Spinal cord (tissue), 10 donors: ENCODE results near the gene IFI35. TPM values are rescaled to one million over a fixed set of nuclear protein-coding genes. Genes with fewer than 3 reads are reported as not detected.

Source experiments
- DNase-seq, 6 donors: peaks; one replicate each; pipeline versions ENCODE4 v3.0.0 to v3.0.0-alpha.2; 2013 to 2015; ENCODE audit warnings: low spot score in 6 of 6, low read depth in 4 of 6
- H3K27ac ChIP-seq: one replicate; pipeline ENCODE4 v1.5.1; 2013; ENCODE audit warnings: low read depth, low read length, control low read depth
- H3K27me3 ChIP-seq: one replicate; pipeline ENCODE4 v1.6.1; 2013; ENCODE audit warnings: low read length; ENCODE audit not compliant: control insufficient read depth, insufficient read depth
- H3K36me3 ChIP-seq: one replicate; pipeline ENCODE4 v1.6.1; 2013; ENCODE audit warnings: low read length; ENCODE audit not compliant: control insufficient read depth, insufficient read depth
- H3K4me1 ChIP-seq: one replicate; pipeline ENCODE4 v1.6.1; 2013; ENCODE audit warnings: low read length; ENCODE audit not compliant: control insufficient read depth, insufficient read depth
- H3K4me3 ChIP-seq: one replicate; pipeline ENCODE4 v1.5.1; 2013; ENCODE audit warnings: low read depth, low read length, control low read depth
- H3K9me3 ChIP-seq: one replicate; pipeline ENCODE4 v1.6.1; 2013; ENCODE audit warnings: low read length; ENCODE audit not compliant: control insufficient read depth, insufficient read depth
- WGBS: methylation state at CpG from one replicate; pipeline ENCODE4 v1.1.5; 2013; ENCODE audit warnings: missing lambda C conversion rate; ENCODE audit not compliant: insufficient coverage; 5-methylcytosine and 5-hydroxymethylcytosine counted together
- polyA plus RNA-seq, 2 donors: library from polyadenylated mRNA; unstranded; fragments of 120-200 nt; gene quantifications; one replicate each; pipeline ENCODE4 v1.2.1, GENCODE V29; 2013; ENCODE audit not compliant: insufficient read length in 2 of 2
- total RNA-seq, 2 donors: library from RNA; depleted of rRNA in 1 of 2; stranded (reverse); fragments of 120-200 nt in 1 of 2; fragments of >200 nt in 1 of 2; gene quantifications; one replicate each; pipeline versions ENCODE4 v1.2.3 to v1.2.4, GENCODE V29; 2013 to 2014
- donor health status: healthy.

The IFI35 gene
- total and polyA plus RNA-seq, 4 donors, result 8.5 to 32.5 (median 11.1) TPM

DNA sequence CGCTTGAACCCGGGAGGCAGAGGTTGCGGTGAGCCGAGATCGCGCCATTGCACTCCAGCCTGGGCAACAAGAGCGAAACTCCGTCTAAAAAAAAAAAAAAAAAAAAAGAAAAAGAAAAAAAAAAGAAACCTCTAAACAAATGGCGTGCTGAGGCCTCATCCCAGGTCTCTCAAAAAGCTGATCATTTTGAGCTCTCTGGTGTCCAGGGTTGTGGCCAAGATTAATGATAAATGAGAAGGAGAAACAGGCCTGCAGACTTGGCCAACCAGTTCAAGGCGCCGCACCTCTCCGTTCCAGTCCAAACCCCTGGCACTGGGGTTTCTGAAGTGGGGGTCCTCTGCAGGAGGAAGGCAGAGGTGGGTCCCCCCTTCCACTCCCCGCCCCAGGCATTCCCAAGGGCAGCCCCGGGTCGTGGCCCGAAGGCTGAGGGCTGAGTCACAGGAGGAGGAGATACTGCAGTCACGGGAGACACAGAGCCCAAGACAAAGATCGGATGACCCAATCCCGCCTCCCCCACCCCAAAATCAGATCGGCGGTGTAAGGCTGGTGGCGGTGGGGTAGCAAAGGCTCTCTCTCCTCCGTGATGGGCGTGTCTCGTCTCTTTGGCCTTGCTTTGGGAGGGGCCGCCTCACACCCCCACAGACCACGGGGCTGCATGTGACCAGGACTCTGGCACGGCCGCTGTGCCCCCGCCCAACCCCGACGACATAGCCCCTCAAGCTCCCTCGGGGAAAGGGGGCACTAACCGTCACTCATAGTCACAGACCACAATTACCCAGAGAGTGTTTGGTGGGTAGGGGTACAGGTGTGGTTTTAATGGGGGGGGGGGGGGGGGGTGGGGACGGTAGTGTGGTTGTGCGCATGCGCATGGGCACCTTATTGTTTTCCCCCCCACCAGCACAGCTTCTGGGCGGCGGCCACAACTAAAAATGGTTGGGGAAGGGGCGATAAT lies 14.5 kb downstream of the IFI35 start:
- no CpG with 5 or more reads among the region's 40 CpGs for WGBS
- Histone ChIP-seq H3K9me3 (no peaks in the 10 kb centered on the region), H3K36me3 (peaks cover 22% of the 10 kb centered on the region), H3K27ac (peak overlapping the region; percentile 77), H3K27me3 (no peaks in the 10 kb centered on the region), H3K4me3 (peak overlapping the region; percentile 88), H3K4me1 (peaks cover 60% of the 10 kb centered on the region)
- DNase-seq, result peak in 2 of 6 donors; percentile 76 to 83

GRCh38 chr17:43021741-43022512 lies 15.3 kb downstream of the IFI35 start, which contains the start of gene VAT1:
Gene VAT1 (minus strand): TSS chr17:43022385. CDS start chr17:43022322, 63 bp downstream.
- WGBS, result under 1% methylated on average over 78 of the region's 80 CpGs
- Histone ChIP-seq H3K9me3 (no peaks in the 10 kb centered on the region), H3K36me3 (peaks cover 14% of the 10 kb centered on the region), H3K27me3 (no peaks in the 10 kb centered on the region), H3K4me3 (peak within 1 kb of the TSS; percentile 88), H3K27ac (peak within 1 kb of the TSS; percentile 77), H3K4me1 (peaks cover 64% of the 10 kb centered on the region)
- DNase-seq, result peak in 3 of 6 donors; percentile 69 to 94 (median 93)

DNA sequence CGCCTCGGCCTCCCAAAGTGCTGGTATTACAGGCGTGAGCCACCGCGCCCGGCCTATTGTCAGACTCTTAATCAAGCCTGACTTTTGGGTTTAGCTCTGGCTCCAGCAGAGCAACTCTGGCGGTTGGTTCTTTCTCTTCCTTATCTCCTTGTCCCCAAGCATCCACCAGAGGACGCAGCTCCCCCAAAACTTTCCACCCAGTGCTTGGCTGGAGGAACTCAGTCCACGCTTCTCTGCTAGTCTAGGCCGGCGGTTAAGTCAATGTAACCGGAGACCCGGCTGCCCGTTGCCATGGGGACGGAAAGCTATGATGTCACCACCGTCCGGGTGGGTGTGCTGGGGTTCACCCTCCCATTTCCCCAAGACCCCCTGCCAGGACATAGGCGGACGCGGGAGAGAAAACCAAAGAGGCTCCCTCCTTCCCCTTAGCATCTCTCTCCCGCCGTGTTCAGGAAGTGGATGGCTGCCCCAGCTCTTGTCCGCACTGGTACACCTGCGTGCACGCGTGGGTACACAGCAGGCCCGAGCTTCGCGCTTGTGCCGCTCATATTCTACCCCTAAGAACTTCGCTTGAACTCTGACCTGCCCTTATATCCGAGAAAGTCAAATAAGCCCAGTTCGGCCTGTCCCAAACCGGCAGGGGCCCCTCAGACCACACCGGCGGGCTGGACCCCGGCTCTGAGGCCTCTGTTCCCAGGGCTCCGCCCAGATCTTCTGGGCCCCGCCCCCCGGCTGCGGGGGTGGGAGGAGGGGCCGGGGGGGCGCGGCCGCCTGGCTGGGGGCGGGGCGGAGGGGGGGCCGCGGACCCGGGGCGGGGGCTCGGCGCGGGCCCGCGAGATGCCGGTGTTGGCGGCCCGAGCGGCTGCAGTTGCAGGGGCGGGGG lies 18.1 kb downstream of the IFI35 start, which contains the start of gene RND2:
RND2 (plus strand) TSS at position 825 of the 883 bp plus-strand sequence. CDS start 117 bp downstream, outside the sequence.
- Histone ChIP-seq H3K36me3 (peaks cover 21% of the 10 kb centered on the region), H3K4me3 (peak within 1 kb of the TSS; percentile 90), H3K4me1 (peaks cover 72% of the 10 kb centered on the region), H3K27me3 (no peaks in the 10 kb centered on the region), H3K27ac (peak within 1 kb of the TSS; percentile 94), H3K9me3 (no peaks in the 10 kb centered on the region)
- peak; percentile 86 to 99 (median 93) for DNase-seq
- WGBS, result under 1% methylated on average over 50 of the region's 61 CpGs

DNA sequence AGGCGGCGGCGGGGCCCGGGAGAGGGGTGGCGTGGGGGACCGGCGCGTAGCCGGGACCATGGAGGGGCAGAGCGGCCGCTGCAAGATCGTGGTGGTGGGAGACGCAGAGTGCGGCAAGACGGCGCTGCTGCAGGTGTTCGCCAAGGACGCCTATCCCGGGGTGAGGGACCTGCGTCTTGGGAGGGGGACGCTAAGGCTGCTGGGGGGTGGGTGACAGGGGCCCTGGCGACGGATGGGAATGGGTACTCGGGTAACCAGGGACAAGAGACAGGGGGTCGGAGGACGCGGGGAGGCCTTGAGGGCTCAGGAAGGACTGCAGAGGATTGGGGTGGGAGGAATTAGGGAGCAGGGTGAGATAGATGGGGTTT lies 18.7 kb downstream of the IFI35 start:
- Histone ChIP-seq H3K4me1 (peaks cover 72% of the 10 kb centered on the region), H3K9me3 (no peaks in the 10 kb centered on the region), H3K36me3 (peaks cover 21% of the 10 kb centered on the region), H3K27ac (peak overlapping the region; percentile 40), H3K27me3 (no peaks in the 10 kb centered on the region), H3K4me3 (peak overlapping the region; percentile 59)
- WGBS, result 0% methylated on average over 27 of the region's 27 CpGs
- no peak for DNase-seq

DNA sequence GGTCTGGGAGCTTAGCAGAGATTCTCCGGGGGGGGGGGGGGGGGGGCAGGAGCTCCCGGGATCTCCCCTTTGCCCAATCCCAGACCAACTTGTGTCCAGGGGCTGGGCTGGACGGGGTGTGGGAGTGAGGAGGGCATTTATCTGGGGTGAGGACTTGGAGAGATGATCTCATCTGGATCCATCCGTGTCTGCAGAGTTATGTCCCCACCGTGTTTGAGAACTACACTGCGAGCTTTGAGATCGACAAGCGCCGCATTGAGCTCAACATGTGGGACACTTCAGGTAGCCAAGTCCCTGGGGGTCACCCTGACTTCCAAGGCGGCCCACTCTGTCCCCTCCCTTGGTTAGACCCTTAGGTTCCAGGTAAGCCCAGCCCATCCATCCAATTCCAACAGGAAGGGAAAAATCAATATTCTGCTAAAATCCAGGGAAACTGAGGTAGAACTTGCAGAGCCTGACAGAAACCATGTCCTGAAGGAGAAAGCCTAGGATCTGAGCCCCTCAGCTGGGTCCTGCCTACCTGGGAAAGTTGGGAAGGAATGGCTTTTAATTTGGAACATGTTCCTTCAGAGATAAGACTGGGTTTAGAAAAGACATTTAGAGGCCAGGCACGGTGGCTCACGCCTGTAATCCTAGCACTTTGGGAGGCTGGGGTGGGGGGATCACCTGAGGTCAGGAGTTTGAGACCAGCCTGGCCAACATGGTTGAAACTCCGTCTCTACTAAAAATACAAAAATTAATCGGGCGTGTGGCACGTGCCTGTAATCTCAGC lies 19.4 kb downstream of the IFI35 start:
- WGBS, result 44% methylated on average over 13 of the region's 16 CpGs
- peak overlapping the region; percentile 59 for H3K4me3 ChIP-seq
- DNase-seq, result peak in 1 of 6 donors; percentile 57

DNA sequence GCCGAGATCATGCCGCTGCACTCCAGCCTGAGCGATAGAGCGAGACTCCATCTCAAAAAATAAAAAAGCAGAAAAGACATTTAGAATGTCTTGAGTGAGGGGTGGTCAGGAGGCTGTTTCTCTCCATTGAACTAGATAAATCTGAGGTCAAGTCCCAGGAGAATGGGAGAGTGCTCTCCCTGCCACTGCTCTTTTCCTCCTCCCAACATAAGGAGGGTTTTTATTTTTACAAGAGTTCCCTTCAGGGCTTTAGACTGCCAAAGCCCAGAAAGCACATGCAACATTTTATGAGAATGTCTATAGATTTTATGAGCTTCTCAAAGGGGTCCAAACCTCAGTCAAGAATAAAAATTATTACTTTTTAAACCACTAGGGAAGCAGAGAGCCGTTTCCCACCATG lies 20.0 kb downstream of the IFI35 start:
- WGBS, result 83% methylated on average over 1 of the region's 5 CpGs
- Histone ChIP-seq H3K27ac (no peak overlapping the region), H3K4me3 (no peak overlapping the region)

More for the DNA sequence above, 19.4 kb downstream of the IFI35 start:
- Histone ChIP-seq H3K4me1 (peaks cover 68% of the 10 kb centered on the region), H3K9me3 (no peaks in the 10 kb centered on the region), H3K27ac (no peak overlapping the region), H3K27me3 (no peaks in the 10 kb centered on the region), H3K36me3 (peaks cover 21% of the 10 kb centered on the region)

DNA sequence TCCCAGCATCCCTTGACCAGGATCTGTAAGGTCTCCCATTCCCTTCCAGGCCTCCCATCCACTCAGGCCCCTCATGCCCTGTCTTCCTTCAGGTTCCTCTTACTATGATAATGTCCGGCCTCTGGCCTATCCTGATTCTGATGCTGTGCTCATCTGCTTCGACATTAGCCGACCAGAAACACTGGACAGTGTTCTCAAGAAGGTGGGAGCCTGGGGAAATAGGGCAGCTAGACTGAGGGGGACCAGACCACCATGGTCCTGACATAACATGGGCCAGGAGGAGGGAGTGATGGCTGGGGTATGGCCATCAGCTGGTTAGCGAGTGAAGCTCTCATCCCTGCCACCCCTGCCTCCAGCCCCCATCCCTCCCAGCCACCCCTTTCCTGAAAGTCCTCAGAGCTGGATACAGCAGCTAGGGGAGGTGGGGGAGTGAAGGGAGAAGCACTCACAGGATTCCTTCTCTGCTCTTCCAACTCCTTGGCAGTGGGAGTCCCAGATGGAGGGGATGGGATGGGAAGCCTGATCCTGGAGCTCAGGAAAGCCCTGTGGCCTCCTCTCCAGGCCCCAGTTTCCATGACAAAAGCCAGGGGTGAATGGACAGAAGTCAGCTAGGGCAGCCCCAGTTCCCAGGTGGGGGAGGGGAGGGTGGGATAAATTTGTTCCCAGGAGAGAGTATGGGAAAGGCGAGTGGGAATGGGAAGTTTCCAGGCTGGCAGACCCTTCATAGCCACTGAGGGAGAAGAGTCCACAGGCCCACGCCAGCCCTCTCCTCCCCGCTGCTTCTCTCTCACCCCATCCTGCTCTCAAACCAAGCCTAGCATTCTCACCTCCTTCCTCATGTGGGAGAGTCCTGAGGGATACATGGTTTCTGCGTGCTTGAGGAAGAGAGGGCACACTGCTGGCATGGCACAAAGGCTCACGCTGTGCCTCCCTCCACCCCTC lies 20.8 kb downstream of the IFI35 start:
- DNase-seq, result no peak
- Histone ChIP-seq H3K36me3 (peaks cover 21% of the 10 kb centered on the region), H3K9me3 (no peaks in the 10 kb centered on the region), H3K4me3 (no peak overlapping the region), H3K4me1 (peaks cover 63% of the 10 kb centered on the region), H3K27me3 (no peaks in the 10 kb centered on the region), H3K27ac (no peak overlapping the region)
- 75% methylated on average over 3 of the region's 9 CpGs for WGBS

More for the DNA sequence above, 20.0 kb downstream of the IFI35 start:
- H3K27me3 ChIP-seq, result no peaks in the 10 kb centered on the region
- H3K4me1 ChIP-seq, result peaks cover 64% of the 10 kb centered on the region
- no peaks in the 10 kb centered on the region for H3K9me3 ChIP-seq
- no peak for DNase-seq
- H3K36me3 ChIP-seq, result peaks cover 21% of the 10 kb centered on the region
